Ovary (tissue), 9 donors: ENCODE data around the gene PYGO2. TPM values are rescaled to one million over a fixed set of nuclear protein-coding genes. Genes with fewer than 3 reads are reported as not detected.

ENCODE experiments used
- DNase-seq, 5 donors: peaks; one replicate each; pipeline ENCODE4 v3.0.0-alpha.2; 2019 to 2020
- H3K27ac ChIP-seq, 2 donors: fragments of 200-600 bp; one replicate each; pipeline versions ENCODE4 v1.5.1 to v1.8.0; 2019 to 2022
- H3K27me3 ChIP-seq: fragments of 200-600 bp; one replicate; pipeline ENCODE4 v1.8.0; 2022
- H3K36me3 ChIP-seq: fragments of 200-600 bp; sonication (generic); one replicate; pipeline ENCODE4 v1.5.1; 2019
- H3K4me1 ChIP-seq: one replicate; pipeline ENCODE4 v1.8.1; 2013; ENCODE audit warnings: mild to moderate bottlenecking, moderate library complexity; ENCODE audit not compliant: insufficient read depth
- H3K4me3 ChIP-seq: fragments of 200-600 bp; sonication (generic); one replicate; pipeline ENCODE4 v1.5.1; 2017
- H3K9me3 ChIP-seq, 2 donors: fragments of 200-600 bp in 1 of 2; sonication (generic) in 1 of 2; one replicate each; pipeline versions ENCODE4 v1.5.1 to v1.8.1; 2013 to 2019; ENCODE audit warnings: mild to moderate bottlenecking in 1 of 2, moderate library complexity in 1 of 2
- CTCF ChIP-seq, 3 donors: fragments of 450-650 bp in 2 of 3; fragments of 200-600 bp in 1 of 3; IDR thresholded peaks; one replicate each; pipeline versions ENCODE4 v1.5.1 to v1.8.0; 2016 to 2022; ENCODE audit warnings: antibody characterized with exemption in 3 of 3, mild to moderate bottlenecking in 1 of 3
- EP300 ChIP-seq: sonication (generic); formaldehyde crosslinking; IDR thresholded peaks from one replicate; pipeline ENCODE4 v1.6.1; 2017; ENCODE audit warnings: antibody characterized with exemption
- POLR2A ChIP-seq: fragments of 450-650 bp; IDR thresholded peaks from one replicate; pipeline ENCODE4 v1.6.1; 2017; ENCODE audit warnings: antibody characterized with exemption, mild to moderate bottlenecking, moderate library complexity
- WGBS, 3 donors: extraction: QIAGEN DNeasy Blood & Tissue Kit in 1 of 3; methylation state at CpG; one replicate each; pipeline versions ENCODE4 v1.1.5 to v1.1.7; 2013 to 2017; 5-methylcytosine and 5-hydroxymethylcytosine counted together
- intact Hi-C, 4 donors: fragments of 100-400 bp; cut with DNase I; formaldehyde crosslinking; loops; one replicate each; pipeline versions ENCODE4 v1.11.0 to v1.15.1; 2022 to 2023
- polyA plus RNA-seq, 2 donors: library from polyadenylated mRNA; stranded (reverse); fragments of 200-250 nt in 1 of 2; fragments of 350-450 nt in 1 of 2; fragmentation: Illumina TruSeq in 1 of 2; extraction: RNeasy Lipid Tissue Mini Kit (QIAGEN cat#74804) in 1 of 2; gene quantifications; one replicate each; pipeline ENCODE4 v1.2.3, GENCODE V29; 2013 to 2014
- total RNA-seq, 7 donors: library from RNA; depleted of rRNA in 2 of 7; stranded (reverse); fragments of >200 nt in 2 of 7; fragmentation: NEBNext Ultra II Directional in 3 of 7; extraction: Animal tissue kit (Norgen Biotek cat#: 25700) in 3 of 7; gene quantifications; one replicate each; pipeline versions ENCODE4 v1.1.0 to v1.2.4, GENCODE V29; 2016 to 2023
- donor health status: DM: no; HTN: no; CAD: no; lungs with moderate emphysema.
- donor health status: DM: no; HTN: no; CAD: no.
- donor health status: Bipolar disorder and iron deficiency.
- donor health status: DM: yes; HTN: yes; CAD: no.
- donor health status: DM: no; HTN: no; CAD: no.
- donor health status: DM: yes; HTN: yes; CAD: no.

The PYGO2 gene
- total and polyA plus RNA-seq, 9 donors = 17.2 to 53.0 (median 35.2) TPM

DNA sequence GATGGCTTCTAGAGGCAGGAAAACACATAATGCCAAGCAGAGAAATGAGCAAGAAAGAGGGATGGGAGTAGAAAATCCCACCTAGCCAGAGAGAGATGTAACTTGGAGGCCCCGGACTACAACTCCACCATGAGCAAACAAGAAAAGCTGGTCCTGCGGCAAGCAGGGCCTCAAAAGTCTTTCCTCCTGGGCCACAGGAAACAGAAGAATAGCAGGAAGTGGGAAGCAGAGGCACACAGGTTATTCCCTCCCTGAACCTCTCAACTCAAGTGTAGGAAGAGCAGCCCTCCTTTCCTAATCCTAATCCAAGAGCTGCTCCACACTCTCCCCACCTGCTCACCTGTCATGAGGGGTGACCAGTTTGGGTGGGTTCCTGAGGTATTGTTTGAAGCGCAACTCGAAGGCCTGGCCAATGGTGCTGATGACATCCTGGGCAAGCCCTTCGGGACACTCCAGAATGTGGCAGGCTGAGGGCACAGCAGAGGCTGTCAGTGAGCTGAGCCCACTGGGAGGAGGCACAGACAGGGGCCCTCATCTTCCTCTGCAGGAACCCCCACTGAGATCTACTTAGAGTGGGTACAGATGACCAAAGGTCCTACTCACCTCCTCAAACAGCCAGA is 5.9 kb upstream of the PYGO2 start:
- Histone ChIP-seq H3K9me3 (no peaks in the 10 kb centered on the region), H3K4me3 (no peak overlapping the region), H3K4me1 (peaks cover 11% of the 10 kb centered on the region), H3K27ac (no peak overlapping the region), H3K36me3 (no peaks in the 10 kb centered on the region), H3K27me3 (no peaks in the 10 kb centered on the region)
- 77 to 90% (median 88%) methylated on average over 5 of the region's 5 CpGs for WGBS, 3 donors
- no peak for DNase-seq
- intact Hi-C loops = no loop called here
- TF ChIP-seq EP300 (no peak), CTCF (IDR thresholded peaks at IDR 0.05) (no peak), POLR2A (no peak)

GRCh38 chr1:154966111-154966510 is 4.5 kb upstream of the PYGO2 start:
- Histone ChIP-seq H3K9me3 (no peaks in the 10 kb centered on the region), H3K27ac (no peak overlapping the region), H3K36me3 (no peaks in the 10 kb centered on the region), H3K4me3 (no peak overlapping the region), H3K27me3 (no peaks in the 10 kb centered on the region), H3K4me1 (peaks cover 7% of the 10 kb centered on the region)
- TF ChIP-seq POLR2A (no peak), EP300 (no peak)
- intact Hi-C loops = no loop called here
- WGBS, 3 donors = 81 to 82% (median 81%) methylated on average over 7 of the region's 7 CpGs
- no peak for DNase-seq

- 83 to 87% (median 85%) methylated on average over 6 of the region's 6 CpGs for WGBS, 3 donors
- Histone ChIP-seq H3K36me3 (no peaks in the 10 kb centered on the region), H3K4me1 (peaks cover 2% of the 10 kb centered on the region), H3K27me3 (no peaks in the 10 kb centered on the region), H3K27ac (no peak overlapping the region), H3K9me3 (no peaks in the 10 kb centered on the region), H3K4me3 (no peak overlapping the region)
- DNase-seq = no peak
- TF ChIP-seq CTCF (IDR thresholded peaks at IDR 0.05) = no peak
- TF ChIP-seq POLR2A = no peak
- no peak for TF ChIP-seq EP300
- intact Hi-C loops = loop anchor here in 3 of 4 donors (5.0 kb wide), 2 partner anchors 33 to 38 kb away; partner anchors contain the start of gene ZBTB7B (in 1 of the 3)
Observed at GRCh38 chr1:154964359-154964758, 2.8 kb upstream of the PYGO2 start.

- H3K27me3 ChIP-seq = no peaks in the 10 kb centered on the region
- no peaks in the 10 kb centered on the region for H3K36me3 ChIP-seq
- H3K4me3 ChIP-seq = no peak overlapping the region
- H3K9me3 ChIP-seq = no peaks in the 10 kb centered on the region
- no peaks in the 10 kb centered on the region for H3K4me1 ChIP-seq
- intact Hi-C loops = loop anchor here in 3 of 4 donors (5.0 kb wide), 2 partner anchors 34 to 39 kb away; partner anchors contain the start of gene ZBTB7B (in 1 of the 3)
- 68 to 72% (median 71%) methylated on average over 8 of the region's 8 CpGs for WGBS, 3 donors
- DNase-seq = peak in 1 of 5 donors; percentile 25
- TF ChIP-seq POLR2A (no peak), EP300 (no peak), CTCF (IDR thresholded peaks at IDR 0.05) (no peak)
- H3K27ac ChIP-seq = no peak overlapping the region
Observed at GRCh38 chr1:154963643-154964042, 2.1 kb upstream of the PYGO2 start.

- H3K27ac ChIP-seq = no peak overlapping the region
- H3K4me3 ChIP-seq = no peak overlapping the region
- no peaks in the 10 kb centered on the region for H3K27me3 ChIP-seq
- H3K36me3 ChIP-seq = no peaks in the 10 kb centered on the region
- intact Hi-C loops = loop anchor here in 3 of 4 donors (5.0 kb wide), 2 partner anchors 34 to 39 kb away; partner anchors contain the start of gene ZBTB7B (in 1 of the 3)
- no peaks in the 10 kb centered on the region for H3K9me3 ChIP-seq
- H3K4me1 ChIP-seq = no peaks in the 10 kb centered on the region
- 56 to 62% (median 58%) methylated on average over 6 of the region's 6 CpGs for WGBS, 3 donors
- peak in 1 of 5 donors; percentile 31 for DNase-seq
- TF ChIP-seq CTCF (IDR thresholded peaks at IDR 0.05) = no peak
- no peak for TF ChIP-seq POLR2A
Observed at GRCh38 chr1:154962795-154963330, 1.3 kb upstream of the PYGO2 start.
